HCT116 (cell line): ENCODE measurements around the gene CERS5. TPM values are rescaled to one million over a fixed set of nuclear protein-coding genes. Genes with fewer than 3 reads are reported as not detected.

Source experiments
- ATAC-seq: fragments of 200-7000 bp; cut with Tn5 transposase; 2 replicates; pipeline ENCODE4 v1.9.1; 2020; ENCODE audit warnings: mild to moderate bottlenecking, moderate library complexity
- BruUV-seq: library from RNA; stranded (reverse); fragments of 400-500 nt; replicated peaks from 2 replicates; lab custom pipeline; 2021; lab: Mats Ljungman, UMichigan
- CTCF ChIA-PET: fragments of 300-600 bp; sonication (Branson Sonifier 250); formaldehyde crosslinking; loops from one replicate; lab custom pipeline; 2021; ENCODE audit warnings: antibody characterized with exemption; lab: Charles Lee
- POLR2A ChIA-PET: fragments of 300-600, 350-600 bp; sonication (Branson Sonifier 250); formaldehyde crosslinking; loops from one replicate; lab custom pipeline; 2021; ENCODE audit warnings: antibody characterized with exemption; lab: Charles Lee
- RAD21 ChIA-PET, 2 experiments: fragments of 300-600 bp; sonication (Branson Sonifier 250); formaldehyde crosslinking; loops; one replicate each; lab custom pipeline; 2023; ENCODE audit warnings: low total read pairs in 2 of 2; ENCODE audit not compliant: uncharacterized antibody in 2 of 2, unreplicated experiment in 2 of 2, low non-redundant PET in 1 of 2; lab: Charles Lee
- DNase-seq: peaks from one replicate; pipeline ENCODE4 v3.0.0-alpha.2; 2010; ENCODE audit warnings: low read depth, low spot score
- H2AFZ ChIP-seq: fragments of 200-600 bp; shearing (Covaris generic), sonication (generic); 2 replicates; pipeline ENCODE4 v1.6.1; 2017; ENCODE audit warnings: low read depth, mixed run types, mixed read lengths, antibody characterized with exemption, low read length; ENCODE audit not compliant: poor library complexity, severe bottlenecking
- H3K27ac ChIP-seq: 2 replicates; pipeline ENCODE4 v1.5.1; 2012; ENCODE audit warnings: low read depth, low read length
- H3K27me3 ChIP-seq: fragments of 200-600 bp; sonication (generic); 2 replicates; pipeline ENCODE4 v1.6.1; 2016; ENCODE audit warnings: mixed run types, low read length, mixed read lengths; ENCODE audit not compliant: insufficient read depth
- H3K36me3 ChIP-seq, 2 experiments: fragments of 200-500 bp in 1 of 2; fragments of 200-600 bp in 1 of 2; sonication (Bioruptor generic) in 1 of 2; sonication (generic) in 1 of 2; 2 replicates each; pipeline versions ENCODE4 v1.5.1 to v1.6.1; 2014 to 2016; ENCODE audit warnings: low read length in 2 of 2, inconsistent platforms in 1 of 2, mixed read lengths in 1 of 2, mixed run types in 1 of 2; ENCODE audit not compliant: insufficient read depth in 2 of 2, control insufficient read depth in 1 of 2
- H3K4me1 ChIP-seq, 2 experiments: fragments of 200-600 bp in 1 of 2; sonication (generic) in 1 of 2; 2 replicates each; pipeline versions ENCODE4 v1.5.1 to v1.6.1; 2012 to 2017; ENCODE audit warnings: low read length in 2 of 2, inconsistent platforms in 1 of 2, mild to moderate bottlenecking in 1 of 2, mixed read lengths in 1 of 2, mixed run types in 1 of 2, moderate library complexity in 1 of 2; ENCODE audit not compliant: insufficient read depth in 2 of 2, control insufficient read depth in 1 of 2
- H3K4me2 ChIP-seq: fragments of 200-600 bp; sonication (generic); 2 replicates; pipeline ENCODE4 v1.6.1; 2017; ENCODE audit warnings: mixed run types, low read length, mixed read lengths
- H3K4me3 ChIP-seq, 2 experiments: fragments of 200-600 bp in 1 of 2; sonication (generic) in 1 of 2; replicated peaks in 1 of 2; 2 replicates each; pipeline ENCODE4 v1.5.1; 2011 to 2016; ENCODE audit warnings: low read length in 2 of 2, control low read depth in 1 of 2, low read depth in 1 of 2, mild to moderate bottlenecking in 1 of 2, mixed read lengths in 1 of 2, mixed run types in 1 of 2
- H3K79me2 ChIP-seq: fragments of 200-600 bp; sonication (generic); 2 replicates; pipeline ENCODE4 v1.6.1; 2017; ENCODE audit warnings: mild to moderate bottlenecking, mixed run types, low read length, moderate library complexity, mixed read lengths; ENCODE audit not compliant: insufficient read depth
- H3K9ac ChIP-seq: fragments of 200-600 bp; sonication (generic); 2 replicates; pipeline ENCODE4 v1.6.1; 2016; ENCODE audit warnings: low read length, mixed read lengths
- H3K9me2 ChIP-seq: fragments of 200-600 bp; sonication (generic), shearing (Covaris generic); 2 replicates; pipeline ENCODE4 v1.6.1; 2017; ENCODE audit warnings: mixed run types, mild to moderate bottlenecking, moderate library complexity; ENCODE audit not compliant: insufficient read depth
- H3K9me3 ChIP-seq, 2 experiments: fragments of 200-500 bp in 1 of 2; fragments of 200-600 bp in 1 of 2; sonication (Bioruptor generic) in 1 of 2; sonication (generic) in 1 of 2; 2 replicates each; pipeline ENCODE4 v1.6.1; 2014 to 2017; ENCODE audit warnings: low read length in 2 of 2, mixed read lengths in 2 of 2, inconsistent platforms in 1 of 2, low read depth in 1 of 2, mild to moderate bottlenecking in 1 of 2, mixed run types in 1 of 2, moderate library complexity in 1 of 2; ENCODE audit not compliant: control insufficient read depth in 1 of 2, insufficient read depth in 1 of 2
- H4K20me1 ChIP-seq: fragments of 200-600 bp; sonication (generic), shearing (Covaris generic); 2 replicates; pipeline ENCODE4 v1.6.1; 2017; ENCODE audit warnings: mixed run types, mild to moderate bottlenecking, moderate library complexity; ENCODE audit not compliant: insufficient read depth
- CBX3 ChIP-seq: IDR thresholded peaks from 2 replicates; pipeline ENCODE4 v1.6.1; 2012; ENCODE audit warnings: low read depth
- CEBPB ChIP-seq: IDR thresholded peaks from 2 replicates; pipeline ENCODE4 v1.6.1; 2012; ENCODE audit warnings: low read depth
- EGR1 ChIP-seq: IDR thresholded peaks from 2 replicates; pipeline ENCODE4 v1.6.1; 2012; ENCODE audit warnings: low read depth
- ELF1 ChIP-seq: IDR thresholded peaks from 2 replicates; pipeline ENCODE4 v1.6.1; 2012; ENCODE audit warnings: low read depth, borderline replicate concordance
- EZH2 ChIP-seq: fragments of 200-600 bp; sonication (generic); IDR thresholded peaks from 2 replicates; pipeline ENCODE4 v1.6.1; 2017; ENCODE audit warnings: antibody characterized with exemption, mixed run types
- EZH2phosphoT487 ChIP-seq: fragments of 200-600 bp; IDR thresholded peaks from 2 replicates; pipeline ENCODE4 v1.6.1; 2018; ENCODE audit warnings: antibody characterized with exemption, borderline replicate concordance
- FOSL1 ChIP-seq: IDR thresholded peaks from 2 replicates; pipeline ENCODE4 v1.6.1; 2012; ENCODE audit warnings: low read depth
- JUND ChIP-seq: IDR thresholded peaks from 2 replicates; pipeline ENCODE4 v1.6.1; 2012
- POLR2A ChIP-seq: IDR thresholded peaks from 2 replicates; pipeline ENCODE4 v1.7.0; 2011; ENCODE audit warnings: borderline replicate concordance; ENCODE audit not compliant: insufficient read depth, insufficient read length; ENCODE audit errors: extremely low read depth
- POLR2AphosphoS5 ChIP-seq: IDR thresholded peaks from 2 replicates; pipeline ENCODE4 v1.6.1; 2011; ENCODE audit warnings: mild to moderate bottlenecking, low read depth, low read length, moderate library complexity
- SIN3A ChIP-seq: IDR thresholded peaks from 2 replicates; pipeline ENCODE4 v1.6.1; 2012; ENCODE audit warnings: low read depth
- SP1 ChIP-seq: IDR thresholded peaks from 2 replicates; pipeline ENCODE4 v1.6.1; 2012; ENCODE audit warnings: low read depth
- SRF ChIP-seq: IDR thresholded peaks from 2 replicates; pipeline ENCODE4 v1.6.1; 2012; ENCODE audit warnings: low read depth
- YY1 ChIP-seq: IDR thresholded peaks from 2 replicates; pipeline ENCODE4 v1.6.1; 2011; ENCODE audit warnings: low read length, low read depth, moderate library complexity, mild to moderate bottlenecking; ENCODE audit not compliant: insufficient replicate concordance; ENCODE audit errors: extremely low read depth
- ZFX ChIP-seq: fragments of 450-650 bp; IDR thresholded peaks from 2 replicates; pipeline ENCODE4 v1.6.1; 2017
- intact Hi-C: fragments of 100-400 bp; cut with micrococcal nuclease; formaldehyde crosslinking; loops from 2 replicates; pipeline ENCODE4 v1.10.0; 2022
- total RNA-seq: library from RNA; stranded (reverse); gene quantifications from one replicate; pipeline ENCODE4 v1.2.1, GENCODE V29; 2021; ENCODE audit not compliant: unreplicated experiment
- TF ChIP-seq, protein P1 (sequence below): IDR thresholded peaks from 2 replicates; pipeline ENCODE4 v1.6.1; 2012
- TF ChIP-seq, protein P2 (sequence below): IDR thresholded peaks from 2 replicates; pipeline ENCODE4 v1.6.1; 2012; ENCODE audit warnings: low read depth
- TF ChIP-seq, protein P3 (sequence below): IDR thresholded peaks from 2 replicates; pipeline ENCODE4 v1.6.1; 2012
- TF ChIP-seq, protein P4 (sequence below), 3 experiments: fragments of 200-600 bp in 1 of 3; sonication (generic) in 1 of 3; IDR thresholded peaks in 2 of 3; conservative IDR thresholded peaks in 1 of 3; 2 replicates each; pipeline ENCODE4 v1.5.1; 2012 to 2017; ENCODE audit warnings: low read depth in 2 of 3, low read length in 2 of 3, antibody characterized with exemption in 1 of 3, borderline replicate concordance in 1 of 3, control low read depth in 1 of 3, mild to moderate bottlenecking in 1 of 3, mixed read lengths in 1 of 3, mixed run types in 1 of 3, moderate library complexity in 1 of 3; ENCODE audit not compliant: insufficient read depth in 1 of 3
- TF ChIP-seq, protein P5 (sequence below): IDR thresholded peaks from 2 replicates; pipeline ENCODE4 v1.6.1; 2011; ENCODE audit warnings: mild to moderate bottlenecking, low read length, moderate library complexity; ENCODE audit not compliant: insufficient replicate concordance; ENCODE audit errors: extremely low read depth

CERS5 gene
- total RNA-seq, 1 experiment from 2014 or later, result 33.4 TPM

DNA sequence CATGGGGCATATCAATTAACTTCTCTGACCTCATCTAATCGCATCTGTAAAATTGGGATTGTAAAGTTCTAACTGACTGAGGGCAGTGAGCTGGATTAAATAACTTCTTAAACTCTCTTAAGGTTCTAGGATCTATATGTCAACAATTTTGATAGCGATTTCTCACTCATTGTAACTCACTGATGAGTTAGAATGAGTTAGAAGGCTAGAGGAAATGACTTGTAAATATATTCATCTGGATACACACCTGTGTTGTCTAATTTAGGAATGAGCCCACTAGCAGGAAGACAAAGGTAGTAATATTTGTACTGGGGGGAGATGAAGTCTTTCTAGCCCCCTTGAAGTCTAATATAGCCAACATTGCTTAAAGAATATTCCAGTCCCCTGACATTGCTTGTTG, 46.3 kb upstream of the CERS5 start:
- Histone ChIP-seq H3K4me1 (peaks cover 21 to 86% of the 10 kb centered on the region in 2 experiments), H4K20me1 (no peaks in the 10 kb centered on the region), H3K4me2 (no peak overlapping the region), H3K4me3 (no peak overlapping the region), H3K9me3 (no peaks in the 10 kb centered on the region), H2AFZ (no peak overlapping the region), H3K27ac (no peak overlapping the region), H3K27me3 (no peaks in the 10 kb centered on the region), H3K36me3 (peaks cover 0 to 14% of the 10 kb centered on the region in 2 experiments; a peak in 1 of 4 replicates), H3K9me2 (no peaks in the 10 kb centered on the region), H3K9ac (peak overlapping the region; percentile 13), H3K79me2 (peaks cover 91% of the 10 kb centered on the region)
- ChIA-PET CTCF (interaction anchor here (1.1 kb wide), 1 partner anchor 38 kb away, joined by 3 read pairs; no protein-coding TSS in a partner anchor), RAD21 (no interaction called here), POLR2A (no interaction called here)
- DNase-seq (no peak), ATAC-seq (no peak)
- BruUV-seq, result no TSS peak
- TF ChIP-seq CEBPB (no peak), EGR1 (no peak), POLR2AphosphoS5 (no peak), ZFX (no peak), SP1 (no peak), CBX3 (no peak), POLR2A (no peak), YY1 (no peak), EZH2 (no peak), SIN3A (no peak), SRF (no peak), EZH2phosphoT487 (no peak), JUND (no peak), ELF1 (no peak), FOSL1 (no peak)
- TF ChIP-seq, protein P1, sequence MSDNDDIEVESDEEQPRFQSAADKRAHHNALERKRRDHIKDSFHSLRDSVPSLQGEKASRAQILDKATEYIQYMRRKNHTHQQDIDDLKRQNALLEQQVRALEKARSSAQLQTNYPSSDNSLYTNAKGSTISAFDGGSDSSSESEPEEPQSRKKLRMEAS, result no peak
- TF ChIP-seq, protein P2, sequence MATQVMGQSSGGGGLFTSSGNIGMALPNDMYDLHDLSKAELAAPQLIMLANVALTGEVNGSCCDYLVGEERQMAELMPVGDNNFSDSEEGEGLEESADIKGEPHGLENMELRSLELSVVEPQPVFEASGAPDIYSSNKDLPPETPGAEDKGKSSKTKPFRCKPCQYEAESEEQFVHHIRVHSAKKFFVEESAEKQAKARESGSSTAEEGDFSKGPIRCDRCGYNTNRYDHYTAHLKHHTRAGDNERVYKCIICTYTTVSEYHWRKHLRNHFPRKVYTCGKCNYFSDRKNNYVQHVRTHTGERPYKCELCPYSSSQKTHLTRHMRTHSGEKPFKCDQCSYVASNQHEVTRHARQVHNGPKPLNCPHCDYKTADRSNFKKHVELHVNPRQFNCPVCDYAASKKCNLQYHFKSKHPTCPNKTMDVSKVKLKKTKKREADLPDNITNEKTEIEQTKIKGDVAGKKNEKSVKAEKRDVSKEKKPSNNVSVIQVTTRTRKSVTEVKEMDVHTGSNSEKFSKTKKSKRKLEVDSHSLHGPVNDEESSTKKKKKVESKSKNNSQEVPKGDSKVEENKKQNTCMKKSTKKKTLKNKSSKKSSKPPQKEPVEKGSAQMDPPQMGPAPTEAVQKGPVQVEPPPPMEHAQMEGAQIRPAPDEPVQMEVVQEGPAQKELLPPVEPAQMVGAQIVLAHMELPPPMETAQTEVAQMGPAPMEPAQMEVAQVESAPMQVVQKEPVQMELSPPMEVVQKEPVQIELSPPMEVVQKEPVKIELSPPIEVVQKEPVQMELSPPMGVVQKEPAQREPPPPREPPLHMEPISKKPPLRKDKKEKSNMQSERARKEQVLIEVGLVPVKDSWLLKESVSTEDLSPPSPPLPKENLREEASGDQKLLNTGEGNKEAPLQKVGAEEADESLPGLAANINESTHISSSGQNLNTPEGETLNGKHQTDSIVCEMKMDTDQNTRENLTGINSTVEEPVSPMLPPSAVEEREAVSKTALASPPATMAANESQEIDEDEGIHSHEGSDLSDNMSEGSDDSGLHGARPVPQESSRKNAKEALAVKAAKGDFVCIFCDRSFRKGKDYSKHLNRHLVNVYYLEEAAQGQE, result no peak
- TF ChIP-seq, protein P3, sequence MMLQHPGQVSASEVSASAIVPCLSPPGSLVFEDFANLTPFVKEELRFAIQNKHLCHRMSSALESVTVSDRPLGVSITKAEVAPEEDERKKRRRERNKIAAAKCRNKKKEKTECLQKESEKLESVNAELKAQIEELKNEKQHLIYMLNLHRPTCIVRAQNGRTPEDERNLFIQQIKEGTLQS, result no peak
- TF ChIP-seq, protein P4, sequence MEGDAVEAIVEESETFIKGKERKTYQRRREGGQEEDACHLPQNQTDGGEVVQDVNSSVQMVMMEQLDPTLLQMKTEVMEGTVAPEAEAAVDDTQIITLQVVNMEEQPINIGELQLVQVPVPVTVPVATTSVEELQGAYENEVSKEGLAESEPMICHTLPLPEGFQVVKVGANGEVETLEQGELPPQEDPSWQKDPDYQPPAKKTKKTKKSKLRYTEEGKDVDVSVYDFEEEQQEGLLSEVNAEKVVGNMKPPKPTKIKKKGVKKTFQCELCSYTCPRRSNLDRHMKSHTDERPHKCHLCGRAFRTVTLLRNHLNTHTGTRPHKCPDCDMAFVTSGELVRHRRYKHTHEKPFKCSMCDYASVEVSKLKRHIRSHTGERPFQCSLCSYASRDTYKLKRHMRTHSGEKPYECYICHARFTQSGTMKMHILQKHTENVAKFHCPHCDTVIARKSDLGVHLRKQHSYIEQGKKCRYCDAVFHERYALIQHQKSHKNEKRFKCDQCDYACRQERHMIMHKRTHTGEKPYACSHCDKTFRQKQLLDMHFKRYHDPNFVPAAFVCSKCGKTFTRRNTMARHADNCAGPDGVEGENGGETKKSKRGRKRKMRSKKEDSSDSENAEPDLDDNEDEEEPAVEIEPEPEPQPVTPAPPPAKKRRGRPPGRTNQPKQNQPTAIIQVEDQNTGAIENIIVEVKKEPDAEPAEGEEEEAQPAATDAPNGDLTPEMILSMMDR (IDR thresholded peaks at IDR 0.05 in 2 of 3, conservative IDR thresholded peaks at IDR 0.05 in 1 of 3; ENCODE audit: borderline replicate concordance in 1 of 3, insufficient read depth in 1 of 3, low read depth in 2 of 3, low read length in 2 of 3), result no peak
- TF ChIP-seq, protein P5, sequence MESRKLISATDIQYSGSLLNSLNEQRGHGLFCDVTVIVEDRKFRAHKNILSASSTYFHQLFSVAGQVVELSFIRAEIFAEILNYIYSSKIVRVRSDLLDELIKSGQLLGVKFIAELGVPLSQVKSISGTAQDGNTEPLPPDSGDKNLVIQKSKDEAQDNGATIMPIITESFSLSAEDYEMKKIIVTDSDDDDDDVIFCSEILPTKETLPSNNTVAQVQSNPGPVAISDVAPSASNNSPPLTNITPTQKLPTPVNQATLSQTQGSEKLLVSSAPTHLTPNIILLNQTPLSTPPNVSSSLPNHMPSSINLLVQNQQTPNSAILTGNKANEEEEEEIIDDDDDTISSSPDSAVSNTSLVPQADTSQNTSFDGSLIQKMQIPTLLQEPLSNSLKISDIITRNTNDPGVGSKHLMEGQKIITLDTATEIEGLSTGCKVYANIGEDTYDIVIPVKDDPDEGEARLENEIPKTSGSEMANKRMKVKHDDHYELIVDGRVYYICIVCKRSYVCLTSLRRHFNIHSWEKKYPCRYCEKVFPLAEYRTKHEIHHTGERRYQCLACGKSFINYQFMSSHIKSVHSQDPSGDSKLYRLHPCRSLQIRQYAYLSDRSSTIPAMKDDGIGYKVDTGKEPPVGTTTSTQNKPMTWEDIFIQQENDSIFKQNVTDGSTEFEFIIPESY, result no peak
- intact Hi-C loops, result no loop called here
